GM21529 (cell line): ENCODE measurements around the gene GRIK4.

Source experiments
- ATAC-seq: cut with Tn5 transposase; IDR thresholded peaks from one replicate; pipeline ENCODE4 v1.9.1; 2021; ENCODE audit not compliant: unreplicated experiment

GRIK4 gene

GRCh38 chr11:120660024-120660565 lies 148.5 kb downstream of the GRIK4 start:
- ATAC-seq = no peak

GRCh38 chr11:120662071-120662676 lies 150.6 kb downstream of the GRIK4 start:
- ATAC-seq = no peak

GRCh38 chr11:120663142-120663541 lies 151.6 kb downstream of the GRIK4 start:
- ATAC-seq = no peak

GRCh38 chr11:120666121-120666639 lies 154.6 kb downstream of the GRIK4 start:
- ATAC-seq = no peak

GRCh38 chr11:120667281-120667680 lies 155.7 kb downstream of the GRIK4 start:
- no peak for ATAC-seq

- no peak for ATAC-seq
These were observed 156.4 kb downstream of the GRIK4 start for GRCh38 chr11:120667934-120668333.

GRCh38 chr11:120668537-120668936 lies 157.0 kb downstream of the GRIK4 start:
- no peak for ATAC-seq

GRCh38 chr11:120674542-120674941 lies 163.0 kb downstream of the GRIK4 start:
- no peak for ATAC-seq

- ATAC-seq = no peak
These were observed 163.6 kb downstream of the GRIK4 start for GRCh38 chr11:120675171-120675570.

GRCh38 chr11:120676991-120677390 lies 165.4 kb downstream of the GRIK4 start:
- ATAC-seq = no peak

- no peak for ATAC-seq
These were observed 168.8 kb downstream of the GRIK4 start for GRCh38 chr11:120680322-120680721.

- ATAC-seq = no peak
These were observed 170.1 kb downstream of the GRIK4 start for GRCh38 chr11:120681434-120682331.

- no peak for ATAC-seq
These were observed 170.7 kb downstream of the GRIK4 start for GRCh38 chr11:120682332-120682649.

GRCh38 chr11:120682866-120683265 lies 171.3 kb downstream of the GRIK4 start:
- no peak for ATAC-seq

GRCh38 chr11:120686516-120686915 lies 175.0 kb downstream of the GRIK4 start:
- ATAC-seq = no peak

GRCh38 chr11:120688163-120688562 lies 176.6 kb downstream of the GRIK4 start:
- ATAC-seq = no peak

GRCh38 chr11:120689596-120690275 lies 178.2 kb downstream of the GRIK4 start:
- no peak for ATAC-seq

GRCh38 chr11:120690406-120690805 lies 178.9 kb downstream of the GRIK4 start:
- no peak for ATAC-seq

- no peak for ATAC-seq
These were observed 183.2 kb downstream of the GRIK4 start for GRCh38 chr11:120694726-120695125.

GRCh38 chr11:120695426-120695825 lies 183.9 kb downstream of the GRIK4 start:
- ATAC-seq = no peak

- no peak for ATAC-seq
These were observed 184.4 kb downstream of the GRIK4 start for GRCh38 chr11:120695939-120696338.
